Astrocyte of the spinal cord (primary cell): ENCODE data around the gene ATXN2L.
"Not testable (repeated sequence)": the region's sequence is repeated elsewhere in the genome, so short reads cannot be mapped to it uniquely, and the experiment has no call there.

ENCODE experiments used
- DNase-seq: peaks from one replicate; pipeline ENCODE4 v3.0.0; 2011; ENCODE audit warnings: low read depth, low spot score
- H3K4me3 ChIP-seq: 2 replicates; pipeline ENCODE4 v1.5.1; 2011; ENCODE audit warnings: low read depth, mild to moderate bottlenecking, low read length, moderate library complexity
- CTCF ChIP-seq: IDR thresholded peaks from 2 replicates; pipeline ENCODE4 v1.5.1; 2012; ENCODE audit warnings: low read depth, mild to moderate bottlenecking, low read length, inconsistent platforms
- in situ Hi-C: cut with HindIII; loops from 2 replicates; pipeline ENCODE4 v1.10.0; 2017; ENCODE audit warnings: low sequenced_read_pairs

ATXN2L gene

GRCh38 chr16:28822520-28823290 is at the start of gene ATXN2L:
ATXN2L (plus strand) TSS chr16:28822999; CDS start chr16:28823260, 261 bp downstream.
- H3K4me3 ChIP-seq = peak within 1 kb of the TSS; percentile 95
- in situ Hi-C loops = no loop called here
- TF ChIP-seq CTCF = no peak
- DNase-seq = peak; percentile 98

GRCh38 chr16:28781697-28782096 is 41.1 kb upstream of the ATXN2L start:
- in situ Hi-C loops, DNase-seq, H3K4me3 ChIP-seq: not testable (repeated sequence)

- in situ Hi-C loops, H3K4me3 ChIP-seq, DNase-seq: not testable (repeated sequence)
These were observed 40.4 kb upstream of the ATXN2L start for GRCh38 chr16:28782357-28782756.

- TF ChIP-seq CTCF = peak; percentile 53
- in situ Hi-C loops = not testable (repeated sequence)
- DNase-seq = peak; percentile 79
- peak overlapping the region; percentile 17 for H3K4me3 ChIP-seq
These were observed 20.4 kb upstream of the ATXN2L start for GRCh38 chr16:28802235-28803019.

GRCh38 chr16:28807445-28808120 is 15.2 kb upstream of the ATXN2L start:
- H3K4me3 ChIP-seq, in situ Hi-C loops, DNase-seq: not testable (repeated sequence)

GRCh38 chr16:28820016-28820415 is 2.8 kb upstream of the ATXN2L start:
- DNase-seq = no peak
- in situ Hi-C loops = no loop called here
- no peak overlapping the region for H3K4me3 ChIP-seq
- no peak for TF ChIP-seq CTCF

GRCh38 chr16:28820546-28820945 is 2.3 kb upstream of the ATXN2L start:
- in situ Hi-C loops, H3K4me3 ChIP-seq, DNase-seq: not testable (repeated sequence)

GRCh38 chr16:28821874-28822519 is 802 bp upstream of the ATXN2L start:
- peak overlapping the region; percentile 95 for H3K4me3 ChIP-seq
- in situ Hi-C loops = no loop called here
- TF ChIP-seq CTCF = no peak
- DNase-seq = no peak
